ENCODE results near the gene NDST1. TPM values are rescaled to one million over a fixed set of nuclear protein-coding genes. Genes with fewer than 3 reads are reported as not detected.
A peak's percentile ranks its signal among the peaks of the same experiment; 100 is the strongest.

NDST1 gene
- total and polyA plus RNA-seq, 8 donors, result 52.2 to 100 (median 71.3) TPM

DNA sequence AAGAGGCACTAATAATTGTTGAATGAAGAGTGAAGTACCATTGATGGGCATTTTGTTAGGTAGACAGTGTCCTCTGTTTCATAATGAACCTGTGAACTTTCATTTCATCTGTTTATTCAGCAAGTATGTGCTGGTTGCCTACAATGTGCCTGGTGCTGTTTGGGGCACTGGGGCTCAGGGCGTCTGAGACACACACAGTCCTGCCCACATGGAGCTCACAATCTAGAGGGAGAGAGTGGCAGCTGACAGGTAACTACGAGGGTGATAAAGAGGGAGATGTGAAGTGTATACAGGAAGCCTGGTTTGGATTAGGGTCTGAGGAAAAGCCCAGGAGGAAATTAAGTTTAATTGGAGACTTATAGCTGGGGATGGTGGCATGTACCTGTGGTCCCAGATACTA is 28.5 kb upstream of the NDST1 start:
- Histone ChIP-seq H3K9me3 (no peaks in the 10 kb centered on the region), H3K4me1 (peaks cover 0 to 34% of the 10 kb centered on the region in 2 donors), H3K36me3 (no peaks in the 10 kb centered on the region), H3K4me3 (no peak overlapping the region), H3K27me3 (no peaks in the 10 kb centered on the region), H3K27ac (peak overlapping the region in 1 of 2 donors; percentile 87)
- ATAC-seq, result no peak
- intact Hi-C loops (cut with DNase I), result no loop called here
- TF ChIP-seq, protein P1, sequence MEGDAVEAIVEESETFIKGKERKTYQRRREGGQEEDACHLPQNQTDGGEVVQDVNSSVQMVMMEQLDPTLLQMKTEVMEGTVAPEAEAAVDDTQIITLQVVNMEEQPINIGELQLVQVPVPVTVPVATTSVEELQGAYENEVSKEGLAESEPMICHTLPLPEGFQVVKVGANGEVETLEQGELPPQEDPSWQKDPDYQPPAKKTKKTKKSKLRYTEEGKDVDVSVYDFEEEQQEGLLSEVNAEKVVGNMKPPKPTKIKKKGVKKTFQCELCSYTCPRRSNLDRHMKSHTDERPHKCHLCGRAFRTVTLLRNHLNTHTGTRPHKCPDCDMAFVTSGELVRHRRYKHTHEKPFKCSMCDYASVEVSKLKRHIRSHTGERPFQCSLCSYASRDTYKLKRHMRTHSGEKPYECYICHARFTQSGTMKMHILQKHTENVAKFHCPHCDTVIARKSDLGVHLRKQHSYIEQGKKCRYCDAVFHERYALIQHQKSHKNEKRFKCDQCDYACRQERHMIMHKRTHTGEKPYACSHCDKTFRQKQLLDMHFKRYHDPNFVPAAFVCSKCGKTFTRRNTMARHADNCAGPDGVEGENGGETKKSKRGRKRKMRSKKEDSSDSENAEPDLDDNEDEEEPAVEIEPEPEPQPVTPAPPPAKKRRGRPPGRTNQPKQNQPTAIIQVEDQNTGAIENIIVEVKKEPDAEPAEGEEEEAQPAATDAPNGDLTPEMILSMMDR (IDR thresholded peaks at IDR 0.05), result no peak
- no peak for DNase-seq

DNA sequence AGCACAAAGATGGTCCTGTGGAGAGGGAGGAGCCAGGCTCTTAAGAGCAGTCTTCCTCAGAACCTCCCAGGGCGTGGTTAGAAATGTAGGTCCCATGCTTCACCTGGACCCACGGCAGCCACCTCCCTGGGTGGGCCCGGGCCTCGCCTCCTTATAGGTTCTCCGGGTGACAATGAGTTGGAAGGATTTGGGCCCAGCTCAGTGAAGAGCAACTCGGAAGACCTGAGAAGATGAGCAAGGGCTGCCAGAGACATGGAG is 26.3 kb upstream of the NDST1 start:
- H3K4me1 ChIP-seq, result peaks cover 0 to 36% of the 10 kb centered on the region in 2 donors
- no peaks in the 10 kb centered on the region for H3K27me3 ChIP-seq
- H3K36me3 ChIP-seq, result no peaks in the 10 kb centered on the region
- TF ChIP-seq, protein P1 (IDR thresholded peaks at IDR 0.05), result no peak
- H3K4me3 ChIP-seq, result no peak overlapping the region
- no peak for DNase-seq
- no peak for ATAC-seq
- H3K27ac ChIP-seq, result no peak overlapping the region
- H3K9me3 ChIP-seq, result no peaks in the 10 kb centered on the region
- intact Hi-C loops (cut with DNase I), result no loop called here

DNA sequence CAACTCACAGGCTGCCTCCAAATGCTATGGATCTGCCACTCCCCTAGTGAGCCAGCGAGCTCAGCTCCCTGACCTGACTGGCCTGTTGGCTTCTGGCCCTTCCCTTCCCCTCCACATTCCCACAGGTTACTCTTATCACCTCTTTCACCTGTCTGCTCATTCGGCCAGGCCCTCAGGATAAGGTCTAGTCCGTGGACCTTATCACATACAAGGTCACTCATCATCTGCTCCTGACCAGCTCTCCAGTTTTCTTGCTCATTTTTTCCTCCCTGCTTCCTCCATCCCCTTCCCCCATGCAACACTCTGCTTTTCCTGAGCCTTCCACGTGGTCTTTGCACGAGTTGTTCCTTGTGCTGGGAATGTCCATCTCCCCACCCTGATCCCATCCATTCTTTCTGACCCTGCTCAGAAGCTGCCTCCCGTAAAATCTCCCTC is 25.9 kb upstream of the NDST1 start:
- no peaks in the 10 kb centered on the region for H3K9me3 ChIP-seq
- TF ChIP-seq, protein P1 (IDR thresholded peaks at IDR 0.05), result no peak
- H3K27me3 ChIP-seq, result no peaks in the 10 kb centered on the region
- H3K4me1 ChIP-seq, result peaks cover 3 to 36% of the 10 kb centered on the region in 2 donors
- no peak overlapping the region for H3K27ac ChIP-seq
- DNase-seq (no peak), ATAC-seq (no peak)
- intact Hi-C loops (cut with DNase I), result no loop called here
- no peak overlapping the region for H3K4me3 ChIP-seq
- no peaks in the 10 kb centered on the region for H3K36me3 ChIP-seq

DNA sequence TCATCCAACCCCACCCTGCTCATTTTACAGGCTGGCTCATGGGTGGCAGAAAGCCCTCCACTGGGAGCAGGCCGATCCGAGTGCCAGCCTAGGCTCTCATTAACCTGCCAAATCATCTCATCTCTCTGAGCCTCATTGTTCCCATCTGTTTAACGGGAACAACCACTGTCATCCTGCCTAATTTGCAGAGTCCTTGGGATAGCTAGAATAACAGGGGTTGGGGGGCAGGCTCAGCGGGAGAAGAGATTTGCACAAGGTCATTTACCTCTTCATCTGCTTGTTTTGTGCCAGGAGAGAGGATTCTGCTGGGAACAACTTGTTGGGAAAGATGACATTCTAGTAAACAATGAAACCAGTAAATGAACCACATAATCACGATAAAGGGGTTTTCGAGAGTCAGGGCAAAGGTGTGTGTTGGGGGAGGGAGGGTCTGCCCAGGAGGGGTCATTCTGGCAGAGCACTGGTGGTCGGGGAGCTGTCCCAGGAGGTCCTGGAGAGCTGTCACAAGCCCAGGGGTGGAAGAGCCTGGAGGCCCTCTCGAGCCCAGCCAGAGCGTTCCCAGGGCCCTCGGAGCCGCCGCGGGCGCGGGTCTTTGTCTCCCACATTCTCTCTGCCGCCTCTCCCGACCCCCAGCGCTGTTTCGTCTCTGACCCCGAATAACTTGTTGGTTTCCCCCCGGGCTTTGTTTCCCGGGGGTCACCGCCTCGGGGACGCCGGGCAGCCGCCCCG is 22.8 kb upstream of the NDST1 start:
- Histone ChIP-seq H3K9me3 (no peaks in the 10 kb centered on the region), H3K36me3 (peaks cover 0 to 3% of the 10 kb centered on the region in 2 donors), H3K4me3 (peak overlapping the region; percentile 65 to 85), H3K4me1 (peaks cover 33 to 46% of the 10 kb centered on the region in 2 donors), H3K27me3 (no peaks in the 10 kb centered on the region), H3K27ac (peak overlapping the region; percentile 93 to 97)
- intact Hi-C loops (cut with DNase I), result no loop called here
- DNase-seq (no peak), ATAC-seq (no peak)
- TF ChIP-seq, protein P1 (IDR thresholded peaks at IDR 0.05), result no peak

DNA sequence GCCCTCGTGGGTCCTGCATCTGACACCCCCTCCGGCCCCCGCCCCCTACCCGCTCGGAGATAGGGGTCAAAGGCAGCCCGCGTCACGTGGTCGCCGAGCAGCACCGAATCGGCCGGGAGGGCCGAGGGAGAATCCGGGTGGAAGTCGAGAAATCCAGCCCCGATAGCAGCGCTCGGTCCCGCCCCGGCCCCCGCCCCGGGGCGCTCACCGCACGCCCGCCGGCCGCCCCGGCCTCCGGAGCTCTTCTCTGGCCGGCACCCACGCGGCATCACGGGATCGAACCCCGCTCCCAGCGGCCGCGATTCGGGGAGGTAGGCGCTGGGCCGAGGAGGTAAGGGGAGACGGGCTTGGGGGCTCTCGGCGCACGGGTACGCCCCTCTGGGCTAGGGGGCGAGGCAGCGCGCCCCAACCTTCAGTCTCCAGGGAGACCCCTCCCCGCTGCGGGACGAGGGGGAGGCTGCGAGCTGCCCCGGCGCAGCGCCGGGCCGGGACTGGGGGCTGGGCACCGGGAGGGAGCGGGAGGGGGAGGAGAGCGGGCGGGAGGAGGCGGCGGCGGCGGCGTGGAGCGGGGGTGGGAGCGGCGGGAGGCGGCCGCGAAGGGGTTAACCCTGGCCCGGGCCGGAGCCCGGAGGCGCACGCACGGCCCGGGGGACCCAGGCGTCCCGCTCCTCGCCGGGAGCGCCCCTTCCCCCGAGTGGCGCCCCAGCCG is 22.1 kb upstream of the NDST1 start:
- peak in 3 of 4 donors; percentile 70 to 91 (median 76) for DNase-seq
- peak overlapping the region; percentile 93 to 97 for H3K27ac ChIP-seq
- peaks cover 0 to 8% of the 10 kb centered on the region in 2 donors for H3K36me3 ChIP-seq
- ATAC-seq, result peak; percentile 31
- no peaks in the 10 kb centered on the region for H3K27me3 ChIP-seq
- peak overlapping the region; percentile 65 to 85 for H3K4me3 ChIP-seq
- no peaks in the 10 kb centered on the region for H3K9me3 ChIP-seq
- peaks cover 41 to 53% of the 10 kb centered on the region in 2 donors for H3K4me1 ChIP-seq
- TF ChIP-seq, protein P1 (IDR thresholded peaks at IDR 0.05), result no peak
- intact Hi-C loops (cut with DNase I), result no loop called here
